Measurements from ENCODE around the gene ACKR1.

ACKR1 gene

DNA sequence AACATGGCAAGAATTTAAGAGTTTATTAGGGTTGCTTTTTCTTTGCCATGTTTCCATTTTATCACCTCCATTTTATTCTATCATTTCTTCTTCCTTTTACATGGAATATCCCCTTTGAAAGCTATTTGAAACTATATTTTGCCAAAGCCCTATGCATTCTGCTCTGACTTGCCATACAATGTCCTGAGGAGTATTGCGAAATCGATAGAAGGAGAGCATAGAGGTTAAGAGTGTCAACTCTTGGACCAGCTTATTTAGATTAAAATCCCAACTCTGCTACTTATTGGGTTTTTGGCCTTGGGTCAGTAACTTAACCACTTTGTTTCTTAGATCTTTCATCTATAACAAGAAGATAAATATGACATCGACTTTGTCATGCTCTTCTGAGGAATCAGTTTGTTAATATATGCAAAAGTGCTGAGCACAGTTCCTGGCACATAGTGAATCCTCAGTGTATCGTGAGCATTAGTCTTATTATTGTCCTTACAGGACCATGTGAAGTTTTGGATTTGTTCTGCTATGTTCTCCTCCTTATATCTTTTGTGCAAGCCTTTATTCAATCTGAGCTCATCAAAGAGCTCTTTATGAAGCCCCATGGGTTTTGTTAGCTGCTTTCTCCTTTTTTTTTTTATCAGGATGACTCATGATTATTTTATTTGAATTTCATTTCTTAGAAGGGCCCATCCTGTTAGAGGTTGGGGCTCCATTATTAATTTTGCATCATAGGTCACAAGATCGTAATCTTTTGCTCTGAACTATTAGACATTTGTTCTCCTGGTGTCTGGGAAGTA is 17.6 kb downstream of the ACKR1 start:
- Histone ChIP-seq H3K27me3 (ENCODE audit: insufficient read depth, low read length, poor library complexity) (peaks cover 3% of the 10 kb centered on the region), H3K4me3 (ENCODE audit: low read depth in 1 of 2, low read length in 2 of 2) (no peak overlapping the region), H4K20me1 (ENCODE audit: insufficient read depth, low read length) (no peaks in the 10 kb centered on the region), H3K27ac (ENCODE audit: low read length) (no peak overlapping the region), H3K4me2 (ENCODE audit: insufficient read depth, low read length) (no peak overlapping the region), H3K36me3 (ENCODE audit: insufficient read depth, low read length) (no peaks in the 10 kb centered on the region), H3K4me1 (ENCODE audit: insufficient read depth, low read length) (no peaks in the 10 kb centered on the region), H2AFZ (ENCODE audit: low read depth, low read length) (no peak overlapping the region), H3K9ac (ENCODE audit: low read depth, low read length) (no peak overlapping the region), H3K9me3 (ENCODE audit: insufficient read depth, low read length, severe bottlenecking) (no peaks in the 10 kb centered on the region), H3K79me2 (ENCODE audit: insufficient read depth, low read length) (no peaks in the 10 kb centered on the region)
- DNase-seq = no peak
- ATAC-seq (ENCODE audit: insufficient read depth, low read depth) = no peak
- TF ChIP-seq, protein P1, sequence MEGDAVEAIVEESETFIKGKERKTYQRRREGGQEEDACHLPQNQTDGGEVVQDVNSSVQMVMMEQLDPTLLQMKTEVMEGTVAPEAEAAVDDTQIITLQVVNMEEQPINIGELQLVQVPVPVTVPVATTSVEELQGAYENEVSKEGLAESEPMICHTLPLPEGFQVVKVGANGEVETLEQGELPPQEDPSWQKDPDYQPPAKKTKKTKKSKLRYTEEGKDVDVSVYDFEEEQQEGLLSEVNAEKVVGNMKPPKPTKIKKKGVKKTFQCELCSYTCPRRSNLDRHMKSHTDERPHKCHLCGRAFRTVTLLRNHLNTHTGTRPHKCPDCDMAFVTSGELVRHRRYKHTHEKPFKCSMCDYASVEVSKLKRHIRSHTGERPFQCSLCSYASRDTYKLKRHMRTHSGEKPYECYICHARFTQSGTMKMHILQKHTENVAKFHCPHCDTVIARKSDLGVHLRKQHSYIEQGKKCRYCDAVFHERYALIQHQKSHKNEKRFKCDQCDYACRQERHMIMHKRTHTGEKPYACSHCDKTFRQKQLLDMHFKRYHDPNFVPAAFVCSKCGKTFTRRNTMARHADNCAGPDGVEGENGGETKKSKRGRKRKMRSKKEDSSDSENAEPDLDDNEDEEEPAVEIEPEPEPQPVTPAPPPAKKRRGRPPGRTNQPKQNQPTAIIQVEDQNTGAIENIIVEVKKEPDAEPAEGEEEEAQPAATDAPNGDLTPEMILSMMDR (IDR thresholded peaks at IDR 0.05; ENCODE audit: borderline replicate concordance, extremely low read depth, low read length, poor library complexity, severe bottlenecking) = no peak
- no peak for TF ChIP-seq EZH2 (IDR thresholded peaks at IDR 0.05; ENCODE audit: borderline replicate concordance, low read depth, low read length, severe bottlenecking)

DNA sequence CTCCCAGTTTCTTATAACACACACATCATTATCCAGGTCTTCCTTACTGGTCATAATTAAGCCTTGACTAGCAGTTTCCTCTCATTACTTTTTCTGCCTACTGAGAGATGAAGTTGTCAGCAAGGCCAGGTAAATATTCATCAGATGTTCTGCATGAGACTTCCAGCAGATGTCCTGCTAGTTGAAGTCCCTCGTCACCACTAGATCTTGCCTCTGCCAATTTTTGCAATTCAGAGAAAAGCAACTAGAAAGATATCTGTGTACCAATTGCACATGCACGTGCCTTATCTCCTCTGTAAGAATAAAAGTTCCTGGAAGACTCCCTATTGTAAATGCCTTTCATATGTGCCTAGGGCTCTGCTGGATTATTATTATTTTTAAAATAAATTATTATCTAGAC is 18.3 kb downstream of the ACKR1 start:
- H3K36me3 ChIP-seq (ENCODE audit: insufficient read depth, low read length) = no peaks in the 10 kb centered on the region
- H4K20me1 ChIP-seq (ENCODE audit: insufficient read depth, low read length) = no peaks in the 10 kb centered on the region
- DNase-seq (no peak), ATAC-seq (ENCODE audit: insufficient read depth, low read depth) (no peak)
- H3K9ac ChIP-seq (ENCODE audit: low read depth, low read length) = no peak overlapping the region
- no peaks in the 10 kb centered on the region for H3K9me3 ChIP-seq (ENCODE audit: insufficient read depth, low read length, severe bottlenecking)
- TF ChIP-seq, protein P1 (IDR thresholded peaks at IDR 0.05; ENCODE audit: borderline replicate concordance, extremely low read depth, low read length, poor library complexity, severe bottlenecking) = no peak
- TF ChIP-seq EZH2 (IDR thresholded peaks at IDR 0.05; ENCODE audit: borderline replicate concordance, low read depth, low read length, severe bottlenecking) = no peak
- H3K4me2 ChIP-seq (ENCODE audit: insufficient read depth, low read length) = no peak overlapping the region
- no peaks in the 10 kb centered on the region for H3K79me2 ChIP-seq (ENCODE audit: insufficient read depth, low read length)
- no peak overlapping the region for H3K4me3 ChIP-seq (ENCODE audit: low read depth in 1 of 2, low read length in 2 of 2)
- H2AFZ ChIP-seq (ENCODE audit: low read depth, low read length) = no peak overlapping the region
- no peaks in the 10 kb centered on the region for H3K4me1 ChIP-seq (ENCODE audit: insufficient read depth, low read length)
- no peaks in the 10 kb centered on the region for H3K27me3 ChIP-seq (ENCODE audit: insufficient read depth, low read length, poor library complexity)
- H3K27ac ChIP-seq (ENCODE audit: low read length) = no peak overlapping the region

- no peak for DNase-seq
- Histone ChIP-seq H3K27ac (ENCODE audit: low read length) (no peak overlapping the region), H2AFZ (ENCODE audit: low read depth, low read length) (no peak overlapping the region), H3K4me3 (ENCODE audit: low read depth in 1 of 2, low read length in 2 of 2) (no peak overlapping the region), H3K4me2 (ENCODE audit: insufficient read depth, low read length) (no peak overlapping the region), H3K9ac (ENCODE audit: low read depth, low read length) (no peak overlapping the region), H3K79me2 (ENCODE audit: insufficient read depth, low read length) (no peaks in the 10 kb centered on the region), H4K20me1 (ENCODE audit: insufficient read depth, low read length) (no peaks in the 10 kb centered on the region), H3K9me3 (ENCODE audit: insufficient read depth, low read length, severe bottlenecking) (no peaks in the 10 kb centered on the region), H3K27me3 (ENCODE audit: insufficient read depth, low read length, poor library complexity) (no peaks in the 10 kb centered on the region), H3K4me1 (ENCODE audit: insufficient read depth, low read length) (no peaks in the 10 kb centered on the region), H3K36me3 (ENCODE audit: insufficient read depth, low read length) (no peaks in the 10 kb centered on the region)
- no peak for ATAC-seq (ENCODE audit: insufficient read depth, low read depth)
- TF ChIP-seq, protein P1 (IDR thresholded peaks at IDR 0.05; ENCODE audit: borderline replicate concordance, extremely low read depth, low read length, poor library complexity, severe bottlenecking) = no peak
- no peak for TF ChIP-seq EZH2 (IDR thresholded peaks at IDR 0.05; ENCODE audit: borderline replicate concordance, low read depth, low read length, severe bottlenecking)
These were observed 23.9 kb downstream of the ACKR1 start for GRCh38 chr1:159228554-159228953.
